RWPE2 (cell line): ENCODE data around the gene DEPDC1B.
"Not testable (repeated sequence)": the region's sequence is repeated elsewhere in the genome, so short reads cannot be mapped to it uniquely, and the experiment has no call there.

ENCODE experiments used
- ATAC-seq: fragments of 200-7000 bp; cut with Tn5 transposase; 3 replicates; pipeline ENCODE4 v1.9.1; 2021; ENCODE audit warnings: low read depth
- DNase-seq: peaks from one replicate; pipeline ENCODE4 v3.0.0-alpha.2; 2020; ENCODE audit warnings: low spot score
- H3K27ac ChIP-seq: fragments of 450-650 bp; 2 replicates; pipeline ENCODE4 v1.5.1; 2017; ENCODE audit warnings: mild to moderate bottlenecking; ENCODE audit not compliant: poor library complexity, severe bottlenecking
- H3K27me3 ChIP-seq: fragments of 250-450 bp; sonication (Bioruptor Pico); 2 replicates; pipeline ENCODE4 v1.5.1; 2021; ENCODE audit warnings: mild to moderate bottlenecking, moderate library complexity; ENCODE audit not compliant: insufficient read depth, poor library complexity, severe bottlenecking
- H3K36me3 ChIP-seq: fragments of 250-450 bp; sonication (Bioruptor Pico); 2 replicates; pipeline ENCODE4 v1.5.1; 2020; ENCODE audit warnings: low read depth, mild to moderate bottlenecking, moderate library complexity
- H3K4me1 ChIP-seq: fragments of 250-450 bp; sonication (Bioruptor Pico); 2 replicates; pipeline ENCODE4 v1.5.1; 2021; ENCODE audit warnings: mild to moderate bottlenecking, moderate library complexity; ENCODE audit not compliant: insufficient read depth, poor library complexity, severe bottlenecking
- H3K4me3 ChIP-seq: fragments of 250-450 bp; sonication (Bioruptor Pico); 2 replicates; pipeline ENCODE4 v1.5.1; 2021; ENCODE audit warnings: mild to moderate bottlenecking, moderate library complexity; ENCODE audit not compliant: severe bottlenecking
- H3K9me3 ChIP-seq: fragments of 250-450 bp; sonication (Bioruptor Pico); 2 replicates; pipeline ENCODE4 v1.5.1; 2021; ENCODE audit warnings: mild to moderate bottlenecking, moderate library complexity; ENCODE audit not compliant: severe bottlenecking
- TF ChIP-seq, protein P1 (sequence below): fragments of 450-650 bp; IDR thresholded peaks from one replicate; pipeline ENCODE4 v1.5.1; 2017; ENCODE audit warnings: mild to moderate bottlenecking, moderate library complexity; ENCODE audit not compliant: poor library complexity, severe bottlenecking

Gene DEPDC1B

GRCh38 chr5:60686157-60686556 lies 13.8 kb downstream of the DEPDC1B start:
- no peaks in the 10 kb centered on the region for H3K4me1 ChIP-seq
- H3K4me3 ChIP-seq = no peak overlapping the region
- no peak for ATAC-seq
- H3K27ac ChIP-seq = no peak overlapping the region
- DNase-seq = no peak
- peaks cover 37% of the 10 kb centered on the region for H3K36me3 ChIP-seq
- H3K27me3 ChIP-seq = no peaks in the 10 kb centered on the region
- TF ChIP-seq, protein P1, sequence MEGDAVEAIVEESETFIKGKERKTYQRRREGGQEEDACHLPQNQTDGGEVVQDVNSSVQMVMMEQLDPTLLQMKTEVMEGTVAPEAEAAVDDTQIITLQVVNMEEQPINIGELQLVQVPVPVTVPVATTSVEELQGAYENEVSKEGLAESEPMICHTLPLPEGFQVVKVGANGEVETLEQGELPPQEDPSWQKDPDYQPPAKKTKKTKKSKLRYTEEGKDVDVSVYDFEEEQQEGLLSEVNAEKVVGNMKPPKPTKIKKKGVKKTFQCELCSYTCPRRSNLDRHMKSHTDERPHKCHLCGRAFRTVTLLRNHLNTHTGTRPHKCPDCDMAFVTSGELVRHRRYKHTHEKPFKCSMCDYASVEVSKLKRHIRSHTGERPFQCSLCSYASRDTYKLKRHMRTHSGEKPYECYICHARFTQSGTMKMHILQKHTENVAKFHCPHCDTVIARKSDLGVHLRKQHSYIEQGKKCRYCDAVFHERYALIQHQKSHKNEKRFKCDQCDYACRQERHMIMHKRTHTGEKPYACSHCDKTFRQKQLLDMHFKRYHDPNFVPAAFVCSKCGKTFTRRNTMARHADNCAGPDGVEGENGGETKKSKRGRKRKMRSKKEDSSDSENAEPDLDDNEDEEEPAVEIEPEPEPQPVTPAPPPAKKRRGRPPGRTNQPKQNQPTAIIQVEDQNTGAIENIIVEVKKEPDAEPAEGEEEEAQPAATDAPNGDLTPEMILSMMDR = no peak
- H3K9me3 ChIP-seq = no peaks in the 10 kb centered on the region

- Histone ChIP-seq H3K9me3 (no peaks in the 10 kb centered on the region), H3K36me3 (peaks cover 37% of the 10 kb centered on the region), H3K4me1 (no peaks in the 10 kb centered on the region), H3K27ac (no peak overlapping the region), H3K27me3 (no peaks in the 10 kb centered on the region), H3K4me3 (no peak overlapping the region)
- TF ChIP-seq, protein P1 = no peak
- ATAC-seq = no peak
- no peak for DNase-seq
Measured at GRCh38 chr5:60685700-60686099, 14.3 kb downstream of the DEPDC1B start.

DNA sequence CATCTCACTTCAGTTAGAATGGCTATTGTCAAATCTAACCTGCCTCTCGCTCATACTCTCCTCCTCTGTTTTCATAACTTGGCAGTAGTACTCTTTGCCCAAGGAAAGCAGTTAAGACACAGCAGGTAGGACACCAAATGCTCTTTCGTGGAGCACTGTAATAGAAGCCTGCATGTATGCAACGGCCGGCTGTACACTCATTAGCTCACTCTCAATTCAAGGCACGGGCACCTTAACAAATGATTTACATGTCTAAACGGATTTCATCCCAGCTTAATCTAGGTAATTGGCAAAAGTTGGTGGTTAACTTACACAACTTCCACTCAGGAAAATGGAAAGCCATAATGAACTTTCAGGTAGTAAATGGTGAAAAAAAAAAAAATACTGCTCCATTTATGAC lies 14.9 kb downstream of the DEPDC1B start:
- no peak overlapping the region for H3K4me3 ChIP-seq
- no peak for ATAC-seq
- TF ChIP-seq, protein P1 = no peak
- no peak overlapping the region for H3K27ac ChIP-seq
- H3K4me1 ChIP-seq = no peaks in the 10 kb centered on the region
- H3K27me3 ChIP-seq = no peaks in the 10 kb centered on the region
- H3K36me3 ChIP-seq = peaks cover 40% of the 10 kb centered on the region
- H3K9me3 ChIP-seq = no peaks in the 10 kb centered on the region
- DNase-seq = no peak

- H3K9me3 ChIP-seq, H3K4me3 ChIP-seq, H3K27ac ChIP-seq, DNase-seq, ATAC-seq, H3K27me3 ChIP-seq, H3K4me1 ChIP-seq: not testable (repeated sequence)
- peaks cover 40% of the 10 kb centered on the region for H3K36me3 ChIP-seq
Measured at GRCh38 chr5:60682007-60682406, 18.0 kb downstream of the DEPDC1B start.

GRCh38 chr5:60679816-60680215 lies 20.1 kb downstream of the DEPDC1B start:
- no peak for DNase-seq
- Histone ChIP-seq H3K27me3 (no peaks in the 10 kb centered on the region), H3K27ac (no peak overlapping the region), H3K9me3 (no peaks in the 10 kb centered on the region), H3K36me3 (peaks cover 23% of the 10 kb centered on the region), H3K4me3 (no peak overlapping the region), H3K4me1 (no peaks in the 10 kb centered on the region)
- ATAC-seq = no peak
- TF ChIP-seq, protein P1 = no peak
